A673 (cell line): ENCODE measurements around the gene TTC7B. TPM values are rescaled to one million over a fixed set of nuclear protein-coding genes. Genes with fewer than 3 reads are reported as not detected.
A peak's percentile ranks its signal among the peaks of the same experiment; 100 is the strongest.

Experiments used
- BruUV-seq: library from RNA; stranded (reverse); fragments of 400-500 nt; replicated peaks from 2 replicates; lab custom pipeline; 2021; lab: Mats Ljungman, UMichigan
- CTCF ChIA-PET: fragments of 300-600 bp; sonication (Branson Sonifier 250); formaldehyde crosslinking; loops from one replicate; lab custom pipeline; 2022; ENCODE audit warnings: antibody characterized with exemption; lab: Charles Lee
- POLR2A ChIA-PET: fragments of 300-600 bp; sonication (Branson Sonifier 250); formaldehyde crosslinking; loops from one replicate; lab custom pipeline; 2022; ENCODE audit warnings: antibody characterized with exemption; ENCODE audit not compliant: low non-redundant PET; lab: Charles Lee
- DNase-seq: peaks from one replicate; pipeline ENCODE4 v3.0.0-alpha.2; 2015; ENCODE audit warnings: low spot score
- H3K27ac ChIP-seq: fragments of 200-600 bp; sonication (generic); 2 replicates; pipeline ENCODE4 v1.5.1; 2016; ENCODE audit warnings: mixed run types, low read depth, mild to moderate bottlenecking, mixed read lengths, antibody characterized with exemption, low read length; ENCODE audit not compliant: poor library complexity, severe bottlenecking
- H3K27me3 ChIP-seq: fragments of 200-600 bp; sonication (generic); replicated peaks from 2 replicates; pipeline ENCODE4 v1.6.1; 2017; ENCODE audit warnings: mixed run types, low read depth, mild to moderate bottlenecking, mixed read lengths, antibody characterized with exemption, low read length; ENCODE audit not compliant: insufficient read depth, poor library complexity
- H3K36me3 ChIP-seq: fragments of 200-600 bp; sonication (generic); 2 replicates; pipeline ENCODE4 v1.6.1; 2016; ENCODE audit warnings: mixed run types, mild to moderate bottlenecking, mixed read lengths, antibody characterized with exemption, low read length; ENCODE audit not compliant: insufficient read depth, poor library complexity, severe bottlenecking
- H3K4me1 ChIP-seq: fragments of 200-600 bp; sonication (generic); 2 replicates; pipeline ENCODE4 v1.6.1; 2017; ENCODE audit warnings: mixed run types, mild to moderate bottlenecking, mixed read lengths, antibody characterized with exemption, low read length; ENCODE audit not compliant: insufficient read depth, poor library complexity, severe bottlenecking
- H3K4me3 ChIP-seq: fragments of 200-600 bp; sonication (generic); 2 replicates; pipeline ENCODE4 v1.5.1; 2016; ENCODE audit warnings: low read depth, mixed run types, mild to moderate bottlenecking, mixed read lengths, low read length; ENCODE audit not compliant: poor library complexity, severe bottlenecking
- H3K9me3 ChIP-seq: fragments of 200-600 bp; sonication (generic); 2 replicates; pipeline ENCODE4 v1.6.1; 2016; ENCODE audit warnings: mixed run types, low read depth, mild to moderate bottlenecking, mixed read lengths, antibody characterized with exemption, low read length; ENCODE audit not compliant: poor library complexity, severe bottlenecking
- CTCF ChIP-seq: fragments of 300-800, 200-600 bp; sonication (generic); conservative IDR thresholded peaks from 2 replicates; pipeline ENCODE4 v1.5.1; 2017; ENCODE audit warnings: low read depth, mild to moderate bottlenecking, antibody characterized with exemption, low read length, moderate library complexity, mixed read lengths
- EZH2 ChIP-seq: fragments of 200-600 bp; sonication (generic); IDR thresholded peaks from 2 replicates; pipeline ENCODE4 v1.6.1; 2017; ENCODE audit warnings: borderline replicate concordance, low read depth, mild to moderate bottlenecking, mixed read lengths, antibody characterized with exemption, low read length; ENCODE audit not compliant: poor library complexity, severe bottlenecking
- intact Hi-C: fragments of 100-400 bp; cut with micrococcal nuclease; formaldehyde crosslinking; loops from one replicate; pipeline ENCODE4 v1.10.0; 2022; ENCODE audit not compliant: unreplicated experiment
- total RNA-seq: library from RNA; stranded (reverse); gene quantifications from 2 replicates; pipeline ENCODE4 v1.2.3, GENCODE V29; 2021

The TTC7B gene
- total RNA-seq, 1 experiment from 2014 or later: 39.2 TPM

- H3K27me3 ChIP-seq: no peaks in the 10 kb centered on the region
- no peak overlapping the region for H3K4me3 ChIP-seq
- TF ChIP-seq EZH2 (no peak), CTCF (no peak)
- no peaks in the 10 kb centered on the region for H3K9me3 ChIP-seq
- POLR2A ChIA-PET: interaction anchor here (0.5 kb wide), 1 partner anchor 292 kb away, joined by 7 read pairs; no protein-coding TSS in a partner anchor
- H3K36me3 ChIP-seq: no peaks in the 10 kb centered on the region
- no peak for DNase-seq
- no TSS peak for BruUV-seq
- intact Hi-C loops: loop anchor here (10.0 kb wide), 1 partner anchor 418 kb away; no protein-coding TSS in a partner anchor
- H3K4me1 ChIP-seq: peaks cover 26% of the 10 kb centered on the region
- CTCF ChIA-PET: interaction anchor here (0.5 kb wide), 1 partner anchor 278 kb away, joined by 3 read pairs; no protein-coding TSS in a partner anchor
- peak overlapping the region; percentile 49 for H3K27ac ChIP-seq
Measured at GRCh38 chr14:90692826-90693225, 123.4 kb downstream of the TTC7B start.

- Histone ChIP-seq H3K4me3 (no peak overlapping the region), H3K27me3 (no peaks in the 10 kb centered on the region), H3K36me3 (no peaks in the 10 kb centered on the region), H3K27ac (peak overlapping the region; percentile 49), H3K4me1 (peaks cover 18% of the 10 kb centered on the region), H3K9me3 (no peaks in the 10 kb centered on the region)
- ChIA-PET CTCF (interaction anchor here (0.5 kb wide), 1 partner anchor 277 kb away, joined by 3 read pairs; no protein-coding TSS in a partner anchor), POLR2A (interaction anchor here (0.5 kb wide), 1 partner anchor 292 kb away, joined by 7 read pairs; no protein-coding TSS in a partner anchor)
- no TSS peak for BruUV-seq
- intact Hi-C loops: loop anchor here (10.0 kb wide), 1 partner anchor 417 kb away; no protein-coding TSS in a partner anchor
- TF ChIP-seq CTCF (no peak), EZH2 (no peak)
- DNase-seq: no peak
Measured at GRCh38 chr14:90692061-90692460, 124.2 kb downstream of the TTC7B start.

DNA sequence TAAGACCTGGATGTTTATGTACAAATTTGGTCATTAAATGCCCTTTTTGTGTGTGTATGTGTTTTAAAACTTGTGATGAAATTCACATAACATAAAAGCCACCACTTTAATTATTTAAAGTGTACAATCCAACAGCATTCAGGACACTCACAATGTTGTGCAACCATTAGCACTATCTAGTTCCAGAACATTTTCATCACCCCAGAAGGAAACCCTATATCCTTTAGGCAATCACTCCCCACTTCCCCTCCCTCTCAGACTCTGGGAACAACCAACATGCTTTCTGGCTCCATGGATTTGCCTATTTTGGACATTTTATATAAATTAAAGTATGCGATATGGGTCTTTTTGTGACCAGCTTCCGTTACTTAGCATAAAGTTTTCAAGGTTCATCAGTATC, 124.6 kb downstream of the TTC7B start:
- H3K27ac ChIP-seq: no peak overlapping the region
- no peaks in the 10 kb centered on the region for H3K9me3 ChIP-seq
- peaks cover 14% of the 10 kb centered on the region for H3K4me1 ChIP-seq
- H3K27me3 ChIP-seq: no peaks in the 10 kb centered on the region
- no peak overlapping the region for H3K4me3 ChIP-seq
- ChIA-PET CTCF (no interaction called here), POLR2A (no interaction called here)
- DNase-seq: no peak
- TF ChIP-seq EZH2 (no peak), CTCF (no peak)
- BruUV-seq: no TSS peak
- H3K36me3 ChIP-seq: no peaks in the 10 kb centered on the region
- intact Hi-C loops: loop anchor here (10.0 kb wide), 1 partner anchor 417 kb away; no protein-coding TSS in a partner anchor
